ENCODE measurements around the gene HTR3B. TPM values are rescaled to one million over a fixed set of nuclear protein-coding genes. Genes with fewer than 3 reads are reported as not detected.
"Not testable (repeated sequence)": the region's sequence is repeated elsewhere in the genome, so short reads cannot be mapped to it uniquely, and the experiment has no call there.

The HTR3B gene
- total RNA-seq, 1 donor from 2014 or later = not detected

DNA sequence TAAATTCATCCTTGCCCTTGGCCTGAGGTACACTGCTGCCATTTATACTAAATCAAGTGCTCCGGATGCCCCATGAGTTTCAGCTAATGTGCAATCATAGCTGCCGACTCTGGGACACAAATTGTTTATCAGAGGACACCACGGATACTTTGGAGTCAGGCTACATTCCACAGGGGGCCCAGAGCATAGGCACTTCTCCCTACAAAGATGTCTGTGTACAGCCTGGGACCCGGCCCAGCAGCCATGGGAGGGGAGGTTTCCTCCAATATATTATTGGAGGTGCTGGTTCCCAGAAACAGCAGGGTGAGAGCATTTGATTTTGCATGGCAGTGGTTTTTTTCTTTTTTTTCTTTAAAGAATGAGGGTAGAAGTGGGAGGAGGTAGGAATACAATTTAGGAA, 31.3 kb downstream of the HTR3B start:
- Mint-ChIP-seq H3K36me3 (ENCODE audit: unreplicated experiment) (no peaks in the 10 kb centered on the region), H3K4me1 (ENCODE audit: low read depth, unreplicated experiment) (no peaks in the 10 kb centered on the region), H3K27ac (ENCODE audit: unreplicated experiment) (no peak overlapping the region), H3K4me3 (ENCODE audit: unreplicated experiment) (no peak overlapping the region), H3K9me3 (ENCODE audit: unreplicated experiment) (no peaks in the 10 kb centered on the region), H3K27me3 (ENCODE audit: unreplicated experiment) (peaks cover 1% of the 10 kb centered on the region)
- no peak for DNase-seq
- TF ChIP-seq, protein P1, sequence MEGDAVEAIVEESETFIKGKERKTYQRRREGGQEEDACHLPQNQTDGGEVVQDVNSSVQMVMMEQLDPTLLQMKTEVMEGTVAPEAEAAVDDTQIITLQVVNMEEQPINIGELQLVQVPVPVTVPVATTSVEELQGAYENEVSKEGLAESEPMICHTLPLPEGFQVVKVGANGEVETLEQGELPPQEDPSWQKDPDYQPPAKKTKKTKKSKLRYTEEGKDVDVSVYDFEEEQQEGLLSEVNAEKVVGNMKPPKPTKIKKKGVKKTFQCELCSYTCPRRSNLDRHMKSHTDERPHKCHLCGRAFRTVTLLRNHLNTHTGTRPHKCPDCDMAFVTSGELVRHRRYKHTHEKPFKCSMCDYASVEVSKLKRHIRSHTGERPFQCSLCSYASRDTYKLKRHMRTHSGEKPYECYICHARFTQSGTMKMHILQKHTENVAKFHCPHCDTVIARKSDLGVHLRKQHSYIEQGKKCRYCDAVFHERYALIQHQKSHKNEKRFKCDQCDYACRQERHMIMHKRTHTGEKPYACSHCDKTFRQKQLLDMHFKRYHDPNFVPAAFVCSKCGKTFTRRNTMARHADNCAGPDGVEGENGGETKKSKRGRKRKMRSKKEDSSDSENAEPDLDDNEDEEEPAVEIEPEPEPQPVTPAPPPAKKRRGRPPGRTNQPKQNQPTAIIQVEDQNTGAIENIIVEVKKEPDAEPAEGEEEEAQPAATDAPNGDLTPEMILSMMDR (IDR thresholded peaks at IDR 0.05; ENCODE audit: partially characterized antibody, unreplicated experiment) = no peak

DNA sequence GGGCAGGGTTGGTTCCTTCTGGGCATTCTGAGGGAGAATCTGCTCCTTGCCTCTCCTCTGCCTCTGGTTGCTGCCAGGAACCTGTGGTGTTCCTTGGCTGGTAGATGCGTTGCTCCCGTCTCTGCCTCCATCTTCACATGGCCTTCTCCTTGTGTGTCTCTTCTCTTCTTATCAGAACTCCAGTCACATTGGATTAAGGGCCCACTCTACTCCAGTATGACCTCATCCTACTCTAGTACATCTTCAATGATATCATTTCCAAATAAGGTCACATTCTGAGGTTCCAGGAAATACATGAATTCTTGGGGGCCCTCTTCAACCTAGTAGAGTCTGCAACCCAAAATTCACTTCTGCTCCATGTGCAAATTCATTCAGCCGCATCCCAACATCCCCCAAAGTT, 33.3 kb downstream of the HTR3B start:
- Mint-ChIP-seq H3K9me3 (ENCODE audit: unreplicated experiment) (no peaks in the 10 kb centered on the region), H3K27ac (ENCODE audit: unreplicated experiment) (no peak overlapping the region), H3K36me3 (ENCODE audit: unreplicated experiment) (no peaks in the 10 kb centered on the region), H3K4me3 (ENCODE audit: unreplicated experiment) (no peak overlapping the region), H3K27me3 (ENCODE audit: unreplicated experiment) (peaks cover 1% of the 10 kb centered on the region), H3K4me1 (ENCODE audit: low read depth, unreplicated experiment) (no peaks in the 10 kb centered on the region)
- DNase-seq = no peak
- TF ChIP-seq, protein P1 (IDR thresholded peaks at IDR 0.05; ENCODE audit: partially characterized antibody, unreplicated experiment) = no peak

DNA sequence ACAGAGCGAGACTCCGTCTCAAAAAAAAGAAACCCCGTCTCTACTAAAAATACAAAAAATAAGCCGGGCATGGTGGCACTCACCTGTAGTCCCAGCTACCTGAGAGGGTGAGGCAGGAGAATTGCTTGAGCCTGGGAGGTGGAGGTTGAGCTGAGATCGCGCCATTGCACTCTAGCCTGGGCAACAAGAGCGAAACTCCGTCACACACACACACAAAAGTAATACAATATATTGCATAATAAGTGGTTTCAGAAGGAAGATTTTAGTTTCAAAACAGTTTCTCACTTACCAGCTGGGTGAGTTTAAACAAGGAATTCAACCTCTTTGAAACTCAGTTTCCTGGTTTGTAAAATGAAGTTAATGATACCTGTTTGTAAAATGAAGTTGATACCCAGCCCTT, 37.7 kb downstream of the HTR3B start:
- TF ChIP-seq, protein P1 (IDR thresholded peaks at IDR 0.05; ENCODE audit: partially characterized antibody, unreplicated experiment) = no peak
- no peak for DNase-seq
- no peaks in the 10 kb centered on the region for H3K36me3 Mint-ChIP-seq (ENCODE audit: unreplicated experiment)
- H3K4me3 Mint-ChIP-seq (ENCODE audit: unreplicated experiment) = no peak overlapping the region
- peaks cover 2% of the 10 kb centered on the region for H3K9me3 Mint-ChIP-seq (ENCODE audit: unreplicated experiment)
- peaks cover 1% of the 10 kb centered on the region for H3K27me3 Mint-ChIP-seq (ENCODE audit: unreplicated experiment)
- H3K27ac Mint-ChIP-seq (ENCODE audit: unreplicated experiment) = no peak overlapping the region
- H3K4me1 Mint-ChIP-seq (ENCODE audit: low read depth, unreplicated experiment) = no peaks in the 10 kb centered on the region

DNA sequence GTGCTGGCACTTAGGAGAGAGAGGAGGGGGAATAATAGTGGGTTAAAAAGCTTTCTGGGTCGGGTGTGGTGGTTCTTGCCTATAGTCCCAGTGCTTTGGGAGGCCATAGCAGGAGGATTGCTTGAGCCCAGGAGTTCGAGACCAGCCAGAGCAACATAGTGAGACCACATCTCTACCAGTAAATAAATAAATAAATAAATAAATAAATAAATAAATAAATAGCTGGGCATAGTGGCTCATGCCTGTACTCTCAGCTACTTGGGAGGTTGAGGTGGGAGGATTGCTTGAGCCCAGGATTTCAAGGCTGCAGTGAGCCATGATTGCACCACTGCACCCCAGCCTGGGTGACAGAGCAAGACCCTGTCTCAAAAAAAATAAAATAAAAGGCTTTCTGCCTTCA, 41.6 kb downstream of the HTR3B start:
- not testable (repeated sequence) for H3K9me3 Mint-ChIP-seq (ENCODE audit: unreplicated experiment); H3K4me1 Mint-ChIP-seq (ENCODE audit: low read depth, unreplicated experiment); H3K4me3 Mint-ChIP-seq (ENCODE audit: unreplicated experiment); H3K27me3 Mint-ChIP-seq (ENCODE audit: unreplicated experiment); H3K36me3 Mint-ChIP-seq (ENCODE audit: unreplicated experiment); H3K27ac Mint-ChIP-seq (ENCODE audit: unreplicated experiment); DNase-seq

DNA sequence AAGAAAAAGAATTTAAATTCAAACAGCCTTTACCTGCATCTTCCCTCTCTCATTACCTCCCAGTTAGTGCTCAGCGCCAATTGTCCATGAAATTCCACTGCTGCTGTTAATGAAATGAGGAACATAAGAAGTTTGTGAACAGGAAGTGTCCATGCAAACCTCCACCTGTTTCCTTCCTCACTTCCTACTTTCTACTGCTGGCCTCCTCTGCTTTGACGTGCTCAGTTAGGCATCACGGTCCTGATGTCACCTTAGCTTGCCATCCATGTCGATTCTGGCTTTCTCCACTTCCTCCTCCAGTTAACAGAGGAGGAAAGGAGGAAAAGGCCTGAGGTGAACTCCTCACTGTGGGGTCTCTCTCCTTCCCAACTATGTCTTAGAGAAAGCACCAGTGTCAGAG, 43.4 kb downstream of the HTR3B start:
- no peak for DNase-seq

More for the DNA sequence above, 43.4 kb downstream of the HTR3B start:
- H3K4me1 Mint-ChIP-seq (ENCODE audit: low read depth, unreplicated experiment) = peaks cover 16% of the 10 kb centered on the region
- TF ChIP-seq, protein P1 (IDR thresholded peaks at IDR 0.05; ENCODE audit: partially characterized antibody, unreplicated experiment) = no peak
- H3K36me3 Mint-ChIP-seq (ENCODE audit: unreplicated experiment) = no peaks in the 10 kb centered on the region
- no peak overlapping the region for H3K27ac Mint-ChIP-seq (ENCODE audit: unreplicated experiment)
- H3K9me3 Mint-ChIP-seq (ENCODE audit: unreplicated experiment) = peaks cover 5% of the 10 kb centered on the region
- peaks cover 4% of the 10 kb centered on the region for H3K27me3 Mint-ChIP-seq (ENCODE audit: unreplicated experiment)
- H3K4me3 Mint-ChIP-seq (ENCODE audit: unreplicated experiment) = no peak overlapping the region

Measured in glutamatergic neuron (in vitro differentiated cells).